Calu3 (cell line): Measurements from ENCODE around the gene CASQ1. TPM values are rescaled to one million over a fixed set of nuclear protein-coding genes. Genes with fewer than 3 reads are reported as not detected.

Experiments
- BruUV-seq: library from RNA; stranded (reverse); fragments of 400-500 nt; replicated peaks from 2 replicates; lab custom pipeline; 2021; lab: Mats Ljungman, UMichigan
- CTCF ChIA-PET: fragments of 300-600 bp; sonication (Branson Sonifier 250); formaldehyde crosslinking; loops from one replicate; lab custom pipeline; 2022; ENCODE audit warnings: antibody characterized with exemption; lab: Charles Lee
- DNase-seq: peaks from one replicate; pipeline ENCODE4 v3.0.0; 2022
- H3K27ac Mint-ChIP-seq: one replicate; pipeline ENCODE4 v1.8.0; 2022; ENCODE audit warnings: mixed read lengths; ENCODE audit not compliant: unreplicated experiment
- H3K27me3 Mint-ChIP-seq: one replicate; pipeline ENCODE4 v1.8.0; 2022; ENCODE audit warnings: mixed read lengths; ENCODE audit not compliant: unreplicated experiment
- H3K36me3 Mint-ChIP-seq: one replicate; pipeline ENCODE4 v1.8.0; 2022; ENCODE audit warnings: mild to moderate bottlenecking, moderate library complexity, mixed read lengths; ENCODE audit not compliant: insufficient read depth, unreplicated experiment
- H3K4me1 Mint-ChIP-seq: one replicate; pipeline ENCODE4 v1.8.0; 2022; ENCODE audit warnings: mild to moderate bottlenecking, low read depth, mixed read lengths; ENCODE audit not compliant: unreplicated experiment
- H3K4me3 Mint-ChIP-seq: one replicate; pipeline ENCODE4 v1.8.0; 2022; ENCODE audit warnings: mild to moderate bottlenecking, low read depth, moderate library complexity, mixed read lengths; ENCODE audit not compliant: unreplicated experiment
- H3K9me3 Mint-ChIP-seq: one replicate; pipeline ENCODE4 v1.8.0; 2022; ENCODE audit warnings: low read depth, mixed read lengths; ENCODE audit not compliant: unreplicated experiment
- CTCF ChIP-seq: fragments of 200-600 bp; IDR thresholded peaks from one replicate; pipeline ENCODE4 v1.8.0; 2022; ENCODE audit warnings: antibody characterized with exemption; ENCODE audit not compliant: unreplicated experiment
- intact Hi-C: fragments of 100-400 bp; cut with micrococcal nuclease; formaldehyde crosslinking; loops from one replicate; pipeline ENCODE4 v1.10.0; 2022; ENCODE audit not compliant: unreplicated experiment
- total RNA-seq: library from RNA; stranded (reverse); gene quantifications from 2 replicates; pipeline ENCODE4 v1.2.3, GENCODE V29; 2022

Gene CASQ1
- total RNA-seq, 1 experiment from 2014 or later = not detected

GRCh38 chr1:160197231-160197630, 6.9 kb downstream of the CASQ1 start:
- H3K36me3 Mint-ChIP-seq = no peaks in the 10 kb centered on the region
- peaks cover 13% of the 10 kb centered on the region for H3K27me3 Mint-ChIP-seq
- no peaks in the 10 kb centered on the region for H3K4me1 Mint-ChIP-seq
- intact Hi-C loops = no loop called here
- DNase-seq = no peak
- H3K9me3 Mint-ChIP-seq = no peaks in the 10 kb centered on the region
- CTCF ChIA-PET = interaction anchor here (1.3 kb wide), 1 partner anchor 22 kb away, joined by 3 read pairs; no protein-coding TSS in a partner anchor
- no peak overlapping the region for H3K27ac Mint-ChIP-seq
- BruUV-seq = no TSS peak
- H3K4me3 Mint-ChIP-seq = no peak overlapping the region
- TF ChIP-seq CTCF = no peak

GRCh38 chr1:160200786-160201185, 10.4 kb downstream of the CASQ1 start:
- BruUV-seq = no TSS peak

GRCh38 chr1:160204526-160205241, 14.3 kb downstream of the CASQ1 start:
- H3K27ac Mint-ChIP-seq = peak overlapping the region; percentile 67
- no peaks in the 10 kb centered on the region for H3K9me3 Mint-ChIP-seq
- H3K27me3 Mint-ChIP-seq = peaks cover 10% of the 10 kb centered on the region
- H3K4me3 Mint-ChIP-seq = peak overlapping the region; percentile 80
- H3K36me3 Mint-ChIP-seq = peaks cover 56% of the 10 kb centered on the region
- intact Hi-C loops = no loop called here
- CTCF ChIA-PET = interaction anchor here (2.0 kb wide), 1 partner anchor 12 kb away, joined by 14 read pairs; no protein-coding TSS in a partner anchor
- DNase-seq = no peak
- peaks cover 36% of the 10 kb centered on the region for H3K4me1 Mint-ChIP-seq
- no peak for TF ChIP-seq CTCF
- BruUV-seq = TSS peak; percentile 25

More at GRCh38 chr1:160200786-160201185, 10.4 kb downstream of the CASQ1 start:
- CTCF ChIA-PET = interaction anchor here (0.6 to 1.0 kb wide), 3 partner anchors 8 to 102 kb away, joined by 3 to 4 read pairs (median 4); no protein-coding TSS in a partner anchor
- H3K4me3 Mint-ChIP-seq = no peak overlapping the region
- H3K36me3 Mint-ChIP-seq = peaks cover 20% of the 10 kb centered on the region
- H3K27ac Mint-ChIP-seq = no peak overlapping the region
- H3K27me3 Mint-ChIP-seq = peaks cover 13% of the 10 kb centered on the region
- no peak for TF ChIP-seq CTCF
- no peak for DNase-seq
- intact Hi-C loops = no loop called here
- peaks cover 10% of the 10 kb centered on the region for H3K4me1 Mint-ChIP-seq
- no peaks in the 10 kb centered on the region for H3K9me3 Mint-ChIP-seq

- no peak for TF ChIP-seq CTCF
- peak; percentile 84 for DNase-seq
- Mint-ChIP-seq H3K36me3 (peaks cover 56% of the 10 kb centered on the region), H3K4me3 (peak within 1 kb of the TSS; percentile 80), H3K27ac (peak within 1 kb of the TSS; percentile 67), H3K9me3 (no peaks in the 10 kb centered on the region), H3K4me1 (peaks cover 36% of the 10 kb centered on the region), H3K27me3 (peaks cover 2% of the 10 kb centered on the region)
- no TSS peak for BruUV-seq
- intact Hi-C loops = no loop called here
- CTCF ChIA-PET = no interaction called here
These were observed 15.1 kb downstream of the CASQ1 start, which contains the start of gene PEA15 for GRCh38 chr1:160205242-160206035. Gene PEA15 (plus strand): TSS chr1:160205384. CDS start chr1:160211545, 6,161 bp downstream.
